ENCODE results near the gene GABRD. TPM values are rescaled to one million over a fixed set of nuclear protein-coding genes. Genes with fewer than 3 reads are reported as not detected.

The GABRD gene
- total RNA-seq, 2 donors from 2014 or later = not detected

DNA sequence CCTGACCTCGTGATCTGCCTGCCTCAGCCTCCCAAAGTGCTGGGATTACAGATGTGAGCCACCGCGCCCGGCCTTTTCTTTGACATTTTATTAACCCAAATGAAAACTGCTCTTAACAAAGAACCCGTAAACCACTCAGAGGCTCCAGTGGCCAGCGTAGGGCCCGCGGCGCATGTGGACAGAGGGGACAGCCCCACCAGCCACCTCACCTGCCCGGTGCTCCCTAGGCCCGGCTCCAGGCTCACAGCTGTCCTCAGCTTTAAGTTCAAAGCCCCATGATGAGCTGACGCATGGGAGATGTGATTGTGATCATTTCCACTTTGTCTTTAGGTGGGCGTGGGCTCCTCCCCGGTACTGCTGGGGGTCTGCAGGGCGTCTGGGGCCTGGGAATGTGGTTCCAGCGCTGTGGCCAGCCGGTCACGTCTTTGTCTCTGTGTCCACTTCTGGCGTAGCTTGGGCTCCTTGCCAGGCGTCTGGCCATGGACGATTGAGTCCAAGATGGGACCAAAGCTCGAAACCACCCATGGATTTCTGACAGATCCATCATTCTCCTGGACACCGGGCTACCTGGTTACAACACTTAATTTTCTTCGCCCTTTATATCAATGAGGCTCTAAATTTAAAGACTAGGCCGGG, 37.9 kb downstream of the GABRD start:
- DNase-seq (no peak), ATAC-seq (no peak)
- intact Hi-C loops (cut with DNase I) = no loop called here
- TF ChIP-seq CTCF (IDR thresholded peaks at IDR 0.05) (no peak), POLR2A (IDR thresholded peaks at IDR 0.05) (no peak)
- no peaks in the 10 kb centered on the region for H3K9me3 ChIP-seq
- H3K36me3 ChIP-seq (replicated peaks in 1 of 2; ENCODE audit: insufficient read depth in 1 of 2, low read depth in 2 of 2) = no peaks in the 10 kb centered on the region
- H3K4me3 ChIP-seq = no peak overlapping the region
- 93% methylated on average over 23 to 25 of the region's 25 CpGs for WGBS, 2 donors
- H3K4me1 ChIP-seq = peaks cover under 1% of the 10 kb centered on the region
- H3K27ac ChIP-seq = no peak overlapping the region
- H3K27me3 ChIP-seq = no peaks in the 10 kb centered on the region

- DNase-seq = no peak
These were observed 40.3 kb downstream of the GABRD start for GRCh38 chr1:2059290-2059953.

DNA sequence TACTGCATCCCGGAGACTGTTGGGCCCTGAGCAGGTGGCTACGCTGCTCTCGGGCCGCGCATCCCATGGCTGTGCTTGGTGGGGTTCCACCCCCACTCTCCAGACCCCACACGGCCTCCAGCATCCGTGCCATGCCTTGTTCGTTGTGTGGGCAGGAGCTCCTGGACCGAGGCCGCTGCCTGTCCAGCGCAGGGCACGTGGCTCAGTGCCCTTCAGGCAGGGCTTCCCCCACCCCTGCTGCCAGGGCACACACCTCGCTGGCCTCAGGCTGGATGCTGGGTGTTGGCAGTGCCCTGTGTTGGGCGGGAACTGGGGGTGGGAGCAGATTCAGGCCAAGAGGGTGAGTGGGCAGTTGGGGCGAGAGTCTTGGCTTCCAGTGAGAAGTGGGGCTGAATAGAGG, 40.9 kb downstream of the GABRD start:
- Histone ChIP-seq H3K4me1 (no peaks in the 10 kb centered on the region), H3K27ac (no peak overlapping the region), H3K9me3 (peaks cover 0 to 5% (median 0%) of the 10 kb centered on the region in 3 donors), H3K27me3 (no peaks in the 10 kb centered on the region), H3K36me3 (replicated peaks in 1 of 2; ENCODE audit: insufficient read depth in 1 of 2, low read depth in 2 of 2) (no peaks in the 10 kb centered on the region), H3K4me3 (no peak overlapping the region)
- DNase-seq = no peak
- 89 to 95% methylated on average over 2 to 15 of the region's 15 CpGs for WGBS, 2 donors
- intact Hi-C loops (cut with DNase I) = no loop called here
- TF ChIP-seq POLR2A (IDR thresholded peaks at IDR 0.05) = no peak
- TF ChIP-seq CTCF (IDR thresholded peaks at IDR 0.05) = no peak
- ATAC-seq = no peak

More at GRCh38 chr1:2059290-2059953, 40.3 kb downstream of the GABRD start:
- TF ChIP-seq POLR2A (IDR thresholded peaks at IDR 0.05) = no peak
- no peak for TF ChIP-seq CTCF (IDR thresholded peaks at IDR 0.05)
- Histone ChIP-seq H3K27me3 (no peaks in the 10 kb centered on the region), H3K4me1 (no peaks in the 10 kb centered on the region), H3K36me3 (replicated peaks in 1 of 2; ENCODE audit: insufficient read depth in 1 of 2, low read depth in 2 of 2) (no peaks in the 10 kb centered on the region), H3K4me3 (no peak overlapping the region), H3K9me3 (peaks cover 0 to 1% (median 0%) of the 10 kb centered on the region in 3 donors), H3K27ac (no peak overlapping the region)
- ATAC-seq = no peak
- intact Hi-C loops (cut with DNase I) = no loop called here
- 90 to 94% methylated on average over 32 to 35 of the region's 35 CpGs for whole genome bisulfite sequencing, 2 donors

DNA sequence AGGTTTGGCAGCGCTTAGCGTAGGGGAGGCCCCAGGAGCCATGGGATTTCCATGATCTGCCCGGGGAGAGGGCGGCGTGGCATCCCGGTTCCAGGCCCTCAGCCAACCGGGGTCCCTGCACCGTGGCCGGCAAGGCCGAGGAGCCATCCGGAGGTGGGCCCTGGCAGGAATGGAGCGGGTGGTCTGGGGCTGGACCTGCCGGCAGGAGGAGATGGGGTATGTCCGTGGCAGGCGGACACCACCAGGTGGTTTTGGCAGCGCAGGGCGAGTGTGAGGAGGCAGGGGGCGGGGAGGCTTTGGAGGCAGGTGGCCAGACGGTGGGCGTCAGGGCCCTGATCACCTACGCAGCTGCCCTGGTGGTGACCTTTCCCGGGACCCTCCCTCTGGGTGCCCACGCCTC, 41.4 kb downstream of the GABRD start:
- WGBS, 2 donors = 94 to 95% methylated on average over 3 to 19 of the region's 23 CpGs
- H3K27me3 ChIP-seq = no peaks in the 10 kb centered on the region
- intact Hi-C loops (cut with DNase I) = no loop called here
- H3K4me1 ChIP-seq = no peaks in the 10 kb centered on the region
- TF ChIP-seq CTCF (IDR thresholded peaks at IDR 0.05) = no peak
- TF ChIP-seq POLR2A (IDR thresholded peaks at IDR 0.05) = no peak
- H3K4me3 ChIP-seq = no peak overlapping the region
- DNase-seq (no peak), ATAC-seq (no peak)
- no peaks in the 10 kb centered on the region for H3K36me3 ChIP-seq (replicated peaks in 1 of 2; ENCODE audit: insufficient read depth in 1 of 2, low read depth in 2 of 2)
- H3K9me3 ChIP-seq = peaks cover 0 to 5% (median 0%) of the 10 kb centered on the region in 3 donors
- no peak overlapping the region for H3K27ac ChIP-seq

Measured in body of pancreas (tissue), 4 donors.